ENCODE results near the gene MLPH. TPM values are rescaled to one million over a fixed set of nuclear protein-coding genes. Genes with fewer than 3 reads are reported as not detected.
A peak's percentile ranks its signal among the peaks of the same experiment; 100 is the strongest.

The MLPH gene
- total and polyA plus RNA-seq, 2 of the 13 experiments (the other 11 are each of a cell fraction or from before 2014, with no cell fraction given): 0.12 TPM; not detected in 1

- TF ChIP-seq, protein P1, sequence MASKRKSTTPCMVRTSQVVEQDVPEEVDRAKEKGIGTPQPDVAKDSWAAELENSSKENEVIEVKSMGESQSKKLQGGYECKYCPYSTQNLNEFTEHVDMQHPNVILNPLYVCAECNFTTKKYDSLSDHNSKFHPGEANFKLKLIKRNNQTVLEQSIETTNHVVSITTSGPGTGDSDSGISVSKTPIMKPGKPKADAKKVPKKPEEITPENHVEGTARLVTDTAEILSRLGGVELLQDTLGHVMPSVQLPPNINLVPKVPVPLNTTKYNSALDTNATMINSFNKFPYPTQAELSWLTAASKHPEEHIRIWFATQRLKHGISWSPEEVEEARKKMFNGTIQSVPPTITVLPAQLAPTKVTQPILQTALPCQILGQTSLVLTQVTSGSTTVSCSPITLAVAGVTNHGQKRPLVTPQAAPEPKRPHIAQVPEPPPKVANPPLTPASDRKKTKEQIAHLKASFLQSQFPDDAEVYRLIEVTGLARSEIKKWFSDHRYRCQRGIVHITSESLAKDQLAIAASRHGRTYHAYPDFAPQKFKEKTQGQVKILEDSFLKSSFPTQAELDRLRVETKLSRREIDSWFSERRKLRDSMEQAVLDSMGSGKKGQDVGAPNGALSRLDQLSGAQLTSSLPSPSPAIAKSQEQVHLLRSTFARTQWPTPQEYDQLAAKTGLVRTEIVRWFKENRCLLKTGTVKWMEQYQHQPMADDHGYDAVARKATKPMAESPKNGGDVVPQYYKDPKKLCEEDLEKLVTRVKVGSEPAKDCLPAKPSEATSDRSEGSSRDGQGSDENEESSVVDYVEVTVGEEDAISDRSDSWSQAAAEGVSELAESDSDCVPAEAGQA (IDR thresholded peaks at IDR 0.05; ENCODE audit: low read depth): no peak
- TF ChIP-seq, protein P1 (CRISPR knock-in tag; IDR thresholded peaks at IDR 0.05; ENCODE audit: borderline replicate concordance): no peak
- TF ChIP-seq MED13 (CRISPR knock-in tag; IDR thresholded peaks at IDR 0.05): no peak
- TF ChIP-seq, protein P2, sequence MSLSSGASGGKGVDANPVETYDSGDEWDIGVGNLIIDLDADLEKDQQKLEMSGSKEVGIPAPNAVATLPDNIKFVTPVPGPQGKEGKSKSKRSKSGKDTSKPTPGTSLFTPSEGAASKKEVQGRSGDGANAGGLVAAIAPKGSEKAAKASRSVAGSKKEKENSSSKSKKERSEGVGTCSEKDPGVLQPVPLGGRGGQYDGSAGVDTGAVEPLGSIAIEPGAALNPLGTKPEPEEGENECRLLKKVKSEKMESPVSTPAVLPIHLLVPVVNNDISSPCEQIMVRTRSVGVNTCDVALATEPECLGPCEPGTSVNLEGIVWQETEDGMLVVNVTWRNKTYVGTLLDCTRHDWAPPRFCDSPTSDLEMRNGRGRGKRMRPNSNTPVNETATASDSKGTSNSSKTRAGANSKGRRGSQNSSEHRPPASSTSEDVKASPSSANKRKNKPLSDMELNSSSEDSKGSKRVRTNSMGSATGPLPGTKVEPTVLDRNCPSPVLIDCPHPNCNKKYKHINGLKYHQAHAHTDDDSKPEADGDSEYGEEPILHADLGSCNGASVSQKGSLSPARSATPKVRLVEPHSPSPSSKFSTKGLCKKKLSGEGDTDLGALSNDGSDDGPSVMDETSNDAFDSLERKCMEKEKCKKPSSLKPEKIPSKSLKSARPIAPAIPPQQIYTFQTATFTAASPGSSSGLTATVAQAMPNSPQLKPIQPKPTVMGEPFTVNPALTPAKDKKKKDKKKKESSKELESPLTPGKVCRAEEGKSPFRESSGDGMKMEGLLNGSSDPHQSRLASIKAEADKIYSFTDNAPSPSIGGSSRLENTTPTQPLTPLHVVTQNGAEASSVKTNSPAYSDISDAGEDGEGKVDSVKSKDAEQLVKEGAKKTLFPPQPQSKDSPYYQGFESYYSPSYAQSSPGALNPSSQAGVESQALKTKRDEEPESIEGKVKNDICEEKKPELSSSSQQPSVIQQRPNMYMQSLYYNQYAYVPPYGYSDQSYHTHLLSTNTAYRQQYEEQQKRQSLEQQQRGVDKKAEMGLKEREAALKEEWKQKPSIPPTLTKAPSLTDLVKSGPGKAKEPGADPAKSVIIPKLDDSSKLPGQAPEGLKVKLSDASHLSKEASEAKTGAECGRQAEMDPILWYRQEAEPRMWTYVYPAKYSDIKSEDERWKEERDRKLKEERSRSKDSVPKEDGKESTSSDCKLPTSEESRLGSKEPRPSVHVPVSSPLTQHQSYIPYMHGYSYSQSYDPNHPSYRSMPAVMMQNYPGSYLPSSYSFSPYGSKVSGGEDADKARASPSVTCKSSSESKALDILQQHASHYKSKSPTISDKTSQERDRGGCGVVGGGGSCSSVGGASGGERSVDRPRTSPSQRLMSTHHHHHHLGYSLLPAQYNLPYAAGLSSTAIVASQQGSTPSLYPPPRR (CRISPR knock-in tag; IDR thresholded peaks at IDR 0.05; ENCODE audit: borderline replicate concordance): 0 out of 2 replicates have a peak, but pooled peaks have one; percentile 14
- TF ChIP-seq SIX1 (CRISPR knock-in tag; IDR thresholded peaks at IDR 0.05; ENCODE audit: borderline replicate concordance): no peak
- no peak for TF ChIP-seq TCF12 (IDR thresholded peaks at IDR 0.05)
- TF ChIP-seq TCF12 (CRISPR knock-in tag; IDR thresholded peaks at IDR 0.05): no peak
- no peak for TF ChIP-seq RFXANK (CRISPR knock-in tag; IDR thresholded peaks at IDR 0.05)
- no peak for TF ChIP-seq ZNF616 (CRISPR knock-in tag; IDR thresholded peaks at IDR 0.05; ENCODE audit: low read depth)
- TF ChIP-seq TRIM22 (IDR thresholded peaks at IDR 0.05): no peak
- TF ChIP-seq KMT2B (CRISPR knock-in tag; IDR thresholded peaks at IDR 0.05): 0 out of 2 replicates have a peak, but pooled peaks have one; percentile 1
- no peak; the same call in 1 of the 2 replicates for TF ChIP-seq ZNF263 (CRISPR knock-in tag; IDR thresholded peaks at IDR 0.05)
- TF ChIP-seq ZNF564 (CRISPR knock-in tag; IDR thresholded peaks at IDR 0.05): no peak
- 0 out of 2 replicates have a peak, but pooled peaks have one; percentile 42 for TF ChIP-seq FOXK2 (IDR thresholded peaks at IDR 0.05)
Observed at GRCh38 chr2:237581751-237582746, 95.0 kb downstream of the MLPH start (continued).
